ENCODE data around the gene HOXD8.

The HOXD8 gene

GRCh38 chr2:176122683-176123410 lies 6.7 kb upstream of the HOXD8 start, which contains the start of gene HOXD9:
TSS of gene HOXD9 (plus strand) at chr2:176122719. CDS start at chr2:176122769, 50 bp downstream.
- no peak for DNase-seq (ENCODE audit: extremely low read depth, low read depth)
- no peak for TF ChIP-seq CTCF (IDR thresholded peaks at IDR 0.05; ENCODE audit: low read depth, low read length)

- no peak for TF ChIP-seq CTCF (IDR thresholded peaks at IDR 0.05; ENCODE audit: low read depth, low read length)
- DNase-seq (ENCODE audit: extremely low read depth, low read depth): no peak
Measured at GRCh38 chr2:176123411-176124109, 5.9 kb upstream of the HOXD8 start.

- no peak for DNase-seq (ENCODE audit: extremely low read depth, low read depth)
- no peak for TF ChIP-seq CTCF (IDR thresholded peaks at IDR 0.05; ENCODE audit: low read depth, low read length)
Measured at GRCh38 chr2:176124110-176124946, 5.2 kb upstream of the HOXD8 start.

GRCh38 chr2:176124947-176125771 lies 4.3 kb upstream of the HOXD8 start:
- TF ChIP-seq CTCF (IDR thresholded peaks at IDR 0.05; ENCODE audit: low read depth, low read length): no peak
- DNase-seq (ENCODE audit: extremely low read depth, low read depth): no peak

- no peak for DNase-seq (ENCODE audit: extremely low read depth, low read depth)
Measured at GRCh38 chr2:176125772-176126054, 3.8 kb upstream of the HOXD8 start.

More at GRCh38 chr2:176125772-176126054, 3.8 kb upstream of the HOXD8 start:
- TF ChIP-seq CTCF (IDR thresholded peaks at IDR 0.05; ENCODE audit: low read depth, low read length): no peak

All from AG09319 (cell line).